HepG2 (cell line): ENCODE results near the gene PCGF3. TPM values are rescaled to one million over a fixed set of nuclear protein-coding genes. Genes with fewer than 3 reads are reported as not detected.

ENCODE experiments used
- AHDC1 ChIP-seq: sonication (generic); formaldehyde crosslinking; IDR thresholded peaks from 2 replicates; pipeline ENCODE4 v1.5.1; 2020; ENCODE audit warnings: mild to moderate bottlenecking, missing genetic modification reagents, borderline replicate concordance
- ETV5 ChIP-seq: IDR thresholded peaks from 2 replicates; pipeline ENCODE4 v1.6.1; 2018; ENCODE audit warnings: missing biosample characterization, missing genetic modification reagents, inconsistent platforms, borderline replicate concordance
- FOXO1 ChIP-seq: sonication (generic); formaldehyde crosslinking; IDR thresholded peaks from 2 replicates; pipeline ENCODE4 v1.4.0; 2020; ENCODE audit warnings: missing genetic modification reagents
- KDM6A ChIP-seq: IDR thresholded peaks from 2 replicates; pipeline ENCODE4 v1.6.1; 2016; ENCODE audit warnings: low read depth
- KLF13 ChIP-seq: sonication (generic); formaldehyde crosslinking; IDR thresholded peaks from 2 replicates; pipeline ENCODE4 v1.4.0; 2020; ENCODE audit warnings: mild to moderate bottlenecking, missing genetic modification reagents
- MAZ ChIP-seq, 2 experiments: sonication (generic) in 1 of 2; formaldehyde crosslinking in 1 of 2; IDR thresholded peaks; 2 replicates each; pipeline versions ENCODE4 v1.5.0 to v1.6.1; 2012 to 2020; ENCODE audit warnings: low read depth in 2 of 2, mild to moderate bottlenecking in 2 of 2, borderline replicate concordance in 1 of 2, improper control_type of control experiment in 1 of 2, low read length in 1 of 2, missing genetic modification reagents in 1 of 2, moderate library complexity in 1 of 2
- MYNN ChIP-seq: sonication (generic); formaldehyde crosslinking; IDR thresholded peaks from 2 replicates; pipeline ENCODE4 v1.4.0; 2020; ENCODE audit warnings: mild to moderate bottlenecking, low read depth, missing genetic modification reagents
- RAD21 ChIP-seq: fragments of 450-650 bp; formaldehyde crosslinking; IDR thresholded peaks from 2 replicates; pipeline ENCODE4 v1.5.0; 2020; ENCODE audit warnings: mild to moderate bottlenecking
- SOX13 ChIP-seq, 3 experiments: fragments of 450-650 bp in 1 of 3; sonication (generic) in 1 of 3; formaldehyde crosslinking in 1 of 3; IDR thresholded peaks in 2 of 3; conservative IDR thresholded peaks in 1 of 3; 2 replicates each; pipeline versions ENCODE4 v1.5.0 to v1.6.1; 2016 to 2020; ENCODE audit warnings: antibody characterized with exemption in 1 of 3, mild to moderate bottlenecking in 1 of 3, missing compliant biosample characterization in 1 of 3, missing genetic modification reagents in 1 of 3, moderate library complexity in 1 of 3
- ZNF263 ChIP-seq: sonication (generic); formaldehyde crosslinking; IDR thresholded peaks from 2 replicates; pipeline ENCODE4 v1.4.0; 2020; ENCODE audit warnings: missing genetic modification reagents
- ZNF335 ChIP-seq: sonication (generic); formaldehyde crosslinking; IDR thresholded peaks from 2 replicates; pipeline ENCODE4 v1.4.0; 2020; ENCODE audit warnings: missing genetic modification reagents
- ZNF546 ChIP-seq: sonication (generic); formaldehyde crosslinking; conservative IDR thresholded peaks from 2 replicates; pipeline ENCODE4 v1.8.1; 2023; ENCODE audit warnings: mild to moderate bottlenecking, missing genetic modification reagents
- ZNF605 ChIP-seq: sonication (generic); formaldehyde crosslinking; IDR thresholded peaks from 2 replicates; pipeline ENCODE4 v1.8.0; 2022; ENCODE audit warnings: mild to moderate bottlenecking, missing genetic modification reagents
- ZNF614 ChIP-seq: IDR thresholded peaks from 2 replicates; pipeline ENCODE4 v1.6.1; 2018; ENCODE audit warnings: missing biosample characterization, missing genetic modification reagents, inconsistent platforms, borderline replicate concordance
- ZNF710 ChIP-seq: sonication (generic); formaldehyde crosslinking; IDR thresholded peaks from 2 replicates; pipeline ENCODE4 v1.5.0; 2020; ENCODE audit warnings: mild to moderate bottlenecking, missing genetic modification reagents, borderline replicate concordance
- ZNF747 ChIP-seq: sonication (generic); formaldehyde crosslinking; IDR thresholded peaks from 2 replicates; pipeline ENCODE4 v1.8.1; 2023; ENCODE audit warnings: missing genetic modification reagents, mild to moderate bottlenecking, borderline replicate concordance
- polyA plus RNA-seq, 8 experiments: library from polyadenylated mRNA; depleted of rRNA in 3 of 8; stranded (reverse) in 7 of 8; unstranded in 1 of 8; fragments of >200 nt; fragmentation: Illumina TruSeq in 4 of 8; extraction: Trizol in 4 of 8; gene quantifications; 2 replicates each; pipeline versions ENCODE4 v1.2.1 to v1.2.3, GENCODE V29; 2011 to 2016; ENCODE audit warnings: low read depth in 4 of 8, missing spikeins in 1 of 8, mixed read lengths in 1 of 8; ENCODE audit not compliant: insufficient read depth in 1 of 8
- total RNA-seq, 5 experiments: library from RNA; depleted of rRNA; stranded (reverse); fragments of >200 nt; fragmentation: Illumina TruSeq; extraction: Trizol; gene quantifications; 2 replicates each; pipeline ENCODE4 v1.2.3, GENCODE V29; 2016; ENCODE audit warnings: low read depth in 1 of 5
- TF ChIP-seq, protein P1 (sequence below): sonication (generic); formaldehyde crosslinking; IDR thresholded peaks from 2 replicates; pipeline ENCODE4 v1.5.1; 2020; ENCODE audit warnings: missing genetic modification reagents, mild to moderate bottlenecking, borderline replicate concordance

Gene PCGF3
- total and polyA plus RNA-seq, 2 of the 13 experiments (the other 11 are each of a cell fraction or from before 2014, with no cell fraction given), result 28.6 to 66.2 TPM

DNA sequence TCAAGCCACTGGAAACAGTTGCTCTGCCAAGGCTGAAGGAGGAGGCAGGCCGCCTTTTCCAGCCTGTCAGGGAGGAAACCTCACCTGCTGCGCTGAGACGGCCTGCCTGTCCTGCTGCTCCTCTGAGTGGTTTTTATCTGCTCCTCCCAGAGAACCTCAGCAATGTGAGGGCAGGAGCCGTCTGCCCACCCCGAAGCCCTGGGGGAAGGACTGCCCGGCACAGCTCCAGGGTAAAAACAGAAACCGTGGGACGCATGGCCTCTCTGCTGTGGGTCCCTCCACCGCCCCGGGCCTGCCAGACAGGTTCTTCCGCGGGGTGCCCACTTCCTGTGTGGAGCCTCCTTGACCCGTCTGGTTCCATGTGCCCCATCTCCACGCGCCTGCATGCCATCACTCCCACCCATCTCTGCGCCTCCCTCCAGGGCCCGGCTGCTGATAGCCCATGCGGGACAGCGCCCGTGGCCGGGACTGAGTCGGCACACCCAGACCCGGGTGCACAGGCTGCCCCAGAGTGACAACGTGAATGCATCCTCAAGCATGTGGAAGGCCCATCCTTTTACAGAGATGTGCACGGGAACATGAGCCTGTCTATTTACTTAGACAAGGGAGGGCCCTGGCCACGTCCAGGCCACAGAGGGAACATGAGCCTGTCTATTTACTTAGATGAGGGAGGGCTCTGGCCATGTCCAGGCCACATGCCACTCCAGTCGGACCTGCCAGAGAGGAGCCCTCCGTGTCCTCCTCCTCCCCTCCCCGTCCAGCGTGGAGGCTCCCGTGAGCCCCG lies 12.7 kb upstream of the PCGF3 start (continued):
- TF ChIP-seq ZNF335 (peak; percentile 43; the same call in 1 of the 2 replicates), MAZ (IDR thresholded peaks at IDR 0.05; ENCODE audit: borderline replicate concordance, low read depth, low read length) (0 out of 2 replicates have a peak, but pooled peaks have one; percentile 17), MAZ (CRISPR knock-in tag; IDR thresholded peaks at IDR 0.05; ENCODE audit: low read depth) (peak; percentile 61), SOX13 (IDR thresholded peaks at IDR 0.05) (no peak), SOX13 (CRISPR knock-in tag; conservative IDR thresholded peaks at IDR 0.05 in 1 of 2, IDR thresholded peaks at IDR 0.05 in 1 of 2) (peak in 1 of 2 experiments; percentile 71; a peak in 1 of 4 replicates), ZNF605 (CRISPR knock-in tag) (peak; percentile 58; the same call in 1 of the 2 replicates), FOXO1 (peak; percentile 62; the same call in 1 of the 2 replicates), AHDC1 (CRISPR knock-in tag) (peak; percentile 50; the same call in 1 of the 2 replicates), ZNF710 (CRISPR knock-in tag) (peak; percentile 36; the same call in 1 of the 2 replicates), ZNF614 (peak; percentile 81; the same call in 1 of the 2 replicates), ZNF747 (CRISPR knock-in tag) (0 out of 2 replicates have a peak, but pooled peaks have one; percentile 33), ETV5 (CRISPR knock-in tag) (0 out of 2 replicates have a peak, but pooled peaks have one; percentile 31), ZNF263 (CRISPR knock-in tag) (peak; percentile 83), MYNN (CRISPR knock-in tag) (no peak), KDM6A (CRISPR knock-in tag) (0 out of 2 replicates have a peak, but pooled peaks have one; percentile 37), RAD21 (CRISPR knock-in tag) (no peak), ZNF546 (CRISPR knock-in tag) (no peak), KLF13 (no peak)
- TF ChIP-seq, protein P1, sequence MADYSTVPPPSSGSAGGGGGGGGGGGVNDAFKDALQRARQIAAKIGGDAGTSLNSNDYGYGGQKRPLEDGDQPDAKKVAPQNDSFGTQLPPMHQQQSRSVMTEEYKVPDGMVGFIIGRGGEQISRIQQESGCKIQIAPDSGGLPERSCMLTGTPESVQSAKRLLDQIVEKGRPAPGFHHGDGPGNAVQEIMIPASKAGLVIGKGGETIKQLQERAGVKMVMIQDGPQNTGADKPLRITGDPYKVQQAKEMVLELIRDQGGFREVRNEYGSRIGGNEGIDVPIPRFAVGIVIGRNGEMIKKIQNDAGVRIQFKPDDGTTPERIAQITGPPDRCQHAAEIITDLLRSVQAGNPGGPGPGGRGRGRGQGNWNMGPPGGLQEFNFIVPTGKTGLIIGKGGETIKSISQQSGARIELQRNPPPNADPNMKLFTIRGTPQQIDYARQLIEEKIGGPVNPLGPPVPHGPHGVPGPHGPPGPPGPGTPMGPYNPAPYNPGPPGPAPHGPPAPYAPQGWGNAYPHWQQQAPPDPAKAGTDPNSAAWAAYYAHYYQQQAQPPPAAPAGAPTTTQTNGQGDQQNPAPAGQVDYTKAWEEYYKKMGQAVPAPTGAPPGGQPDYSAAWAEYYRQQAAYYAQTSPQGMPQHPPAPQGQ (CRISPR knock-in tag), result no peak
